ENCODE measurements around the gene KMT5B. TPM values are rescaled to one million over a fixed set of nuclear protein-coding genes. Genes with fewer than 3 reads are reported as not detected.

Gene KMT5B
- total and polyA plus RNA-seq, 10 of the 15 experiments (the other 5 are each of a cell fraction or from before 2014, with no cell fraction given): 4.7 to 21.8 (median 18.0) TPM

- Histone ChIP-seq H3K9me3 (replicated peaks; ENCODE audit: control insufficient read depth, insufficient read depth, low read length) (no peaks in the 10 kb centered on the region; the same call in 2 of the 3 replicates), H3K4me1 (ENCODE audit: control insufficient read depth, insufficient read depth, low read length) (peaks cover 8% of the 10 kb centered on the region), H3K27me3 (replicated peaks in 1 of 2; ENCODE audit: control insufficient read depth in 2 of 2, insufficient read depth in 2 of 2, low read length in 1 of 2) (no peaks in the 10 kb centered on the region), H3K27ac (ENCODE audit: control insufficient read depth, insufficient read depth) (no peak overlapping the region), H3K36me3 (ENCODE audit: control insufficient read depth in 2 of 2, insufficient read depth in 2 of 2, low read length in 1 of 2) (no peaks in the 10 kb centered on the region), H3K4me2 (ENCODE audit: control insufficient read depth, insufficient read depth) (no peak overlapping the region), H3K79me2 (ENCODE audit: control insufficient read depth, insufficient read depth, low read length) (no peaks in the 10 kb centered on the region), H3K4me3 (no peak overlapping the region), H4K20me1 (ENCODE audit: control insufficient read depth, insufficient read depth) (no peaks in the 10 kb centered on the region), H2AFZ (ENCODE audit: control insufficient read depth, low read depth, low read length) (no peak overlapping the region), H3K9ac (ENCODE audit: control insufficient read depth, insufficient read depth, low read length) (no peak overlapping the region)
- 70% methylated on average over 4 of the region's 4 CpGs for WGBS (ENCODE audit: insufficient coverage, insufficient replicate concordance, low lambda C conversion rate, missing lambda C conversion rate)
- no peak for ATAC-seq
- DNase-seq (ENCODE audit: low read depth, low spot score): no peak
- FAIRE-seq: no peak
- intact Hi-C loops (cut with micrococcal nuclease; ENCODE audit: unreplicated experiment): no loop called here
- RAD21 ChIA-PET (ENCODE audit: unreplicated experiment): no interaction called here
- SMC1A ChIA-PET (ENCODE audit: uncharacterized antibody, unreplicated experiment): no interaction called here
- no TSS peak for BruUV-seq (replicated peaks)
- CTCF ChIA-PET: no interaction called here
- in situ Hi-C loops (cut with MboI): no loop called here
- POLR2A ChIA-PET: interaction anchor here (0.5 kb wide), 1 partner anchor 12 kb away, joined by 4 read pairs; no protein-coding TSS in a partner anchor
- TF ChIP-seq MEF2A (IDR thresholded peaks at IDR 0.05; ENCODE audit: insufficient read depth, low read depth, low read length): no peak
- TF ChIP-seq FOS (IDR thresholded peaks at IDR 0.05; ENCODE audit: borderline replicate concordance, extremely low read depth, insufficient read length): no peak
- TF ChIP-seq, protein P1, sequence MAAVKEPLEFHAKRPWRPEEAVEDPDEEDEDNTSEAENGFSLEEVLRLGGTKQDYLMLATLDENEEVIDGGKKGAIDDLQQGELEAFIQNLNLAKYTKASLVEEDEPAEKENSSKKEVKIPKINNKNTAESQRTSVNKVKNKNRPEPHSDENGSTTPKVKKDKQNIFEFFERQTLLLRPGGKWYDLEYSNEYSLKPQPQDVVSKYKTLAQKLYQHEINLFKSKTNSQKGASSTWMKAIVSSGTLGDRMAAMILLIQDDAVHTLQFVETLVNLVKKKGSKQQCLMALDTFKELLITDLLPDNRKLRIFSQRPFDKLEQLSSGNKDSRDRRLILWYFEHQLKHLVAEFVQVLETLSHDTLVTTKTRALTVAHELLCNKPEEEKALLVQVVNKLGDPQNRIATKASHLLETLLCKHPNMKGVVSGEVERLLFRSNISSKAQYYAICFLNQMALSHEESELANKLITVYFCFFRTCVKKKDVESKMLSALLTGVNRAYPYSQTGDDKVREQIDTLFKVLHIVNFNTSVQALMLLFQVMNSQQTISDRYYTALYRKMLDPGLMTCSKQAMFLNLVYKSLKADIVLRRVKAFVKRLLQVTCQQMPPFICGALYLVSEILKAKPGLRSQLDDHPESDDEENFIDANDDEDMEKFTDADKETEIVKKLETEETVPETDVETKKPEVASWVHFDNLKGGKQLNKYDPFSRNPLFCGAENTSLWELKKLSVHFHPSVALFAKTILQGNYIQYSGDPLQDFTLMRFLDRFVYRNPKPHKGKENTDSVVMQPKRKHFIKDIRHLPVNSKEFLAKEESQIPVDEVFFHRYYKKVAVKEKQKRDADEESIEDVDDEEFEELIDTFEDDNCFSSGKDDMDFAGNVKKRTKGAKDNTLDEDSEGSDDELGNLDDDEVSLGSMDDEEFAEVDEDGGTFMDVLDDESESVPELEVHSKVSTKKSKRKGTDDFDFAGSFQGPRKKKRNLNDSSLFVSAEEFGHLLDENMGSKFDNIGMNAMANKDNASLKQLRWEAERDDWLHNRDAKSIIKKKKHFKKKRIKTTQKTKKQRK (IDR thresholded peaks at IDR 0.05; ENCODE audit: low read depth, low read length): no peak
- TF ChIP-seq ZBTB11 (CRISPR knock-in tag; IDR thresholded peaks at IDR 0.05): no peak
- no peak for TF ChIP-seq IRF5 (IDR thresholded peaks at IDR 0.05; ENCODE audit: borderline replicate concordance)
- no peak for TF ChIP-seq CHD2 (IDR thresholded peaks at IDR 0.05; ENCODE audit: borderline replicate concordance, low read depth, low read length)
These were observed 74.9 kb downstream of the KMT5B start for GRCh38 chr11:68138237-68138636.
